Endothelial cell (in vitro differentiated cells): ENCODE measurements around the gene DRAM2. TPM values are rescaled to one million over a fixed set of nuclear protein-coding genes. Genes with fewer than 3 reads are reported as not detected.
A peak's percentile ranks its signal among the peaks of the same experiment; 100 is the strongest.

ENCODE experiments used
- DNase-seq: peaks from one replicate; pipeline ENCODE4 v3.0.0; 2021; ENCODE audit warnings: low spot score
- H3K27ac Mint-ChIP-seq: one replicate; pipeline ENCODE4 v1.8.0; 2021; ENCODE audit warnings: mixed read lengths, inconsistent platforms; ENCODE audit not compliant: unreplicated experiment
- H3K27me3 Mint-ChIP-seq: one replicate; pipeline ENCODE4 v1.8.0; 2021; ENCODE audit warnings: mild to moderate bottlenecking, moderate library complexity, mixed read lengths, inconsistent platforms; ENCODE audit not compliant: unreplicated experiment
- H3K36me3 Mint-ChIP-seq: one replicate; pipeline ENCODE4 v1.8.0; 2021; ENCODE audit warnings: mild to moderate bottlenecking, low read depth, mixed read lengths, inconsistent platforms; ENCODE audit not compliant: unreplicated experiment
- H3K4me1 Mint-ChIP-seq: one replicate; pipeline ENCODE4 v1.8.0; 2021; ENCODE audit warnings: mild to moderate bottlenecking, mixed read lengths, inconsistent platforms; ENCODE audit not compliant: unreplicated experiment
- H3K4me3 Mint-ChIP-seq: one replicate; pipeline ENCODE4 v1.8.0; 2021; ENCODE audit warnings: mild to moderate bottlenecking, mixed read lengths, inconsistent platforms; ENCODE audit not compliant: unreplicated experiment
- H3K9me3 Mint-ChIP-seq: one replicate; pipeline ENCODE4 v1.8.0; 2021; ENCODE audit warnings: mixed read lengths, inconsistent platforms; ENCODE audit not compliant: unreplicated experiment
- total RNA-seq: library from RNA; stranded (reverse); fragmentation: NEBNext Ultra II Directional; extraction: Animal tissue kit (Norgen Biotek cat#: 25700); gene quantifications from one replicate; pipeline ENCODE4 v1.2.1, GENCODE V29; 2021; ENCODE audit not compliant: unreplicated experiment
- TF ChIP-seq, protein P1 (sequence below): fragments of 200-600 bp; sonication (generic); IDR thresholded peaks from one replicate; pipeline ENCODE4 v1.5.0; 2021; ENCODE audit warnings: antibody characterized with exemption; ENCODE audit not compliant: unreplicated experiment

DRAM2 gene
- total RNA-seq, 1 donor from 2014 or later: 79.8 TPM

DNA sequence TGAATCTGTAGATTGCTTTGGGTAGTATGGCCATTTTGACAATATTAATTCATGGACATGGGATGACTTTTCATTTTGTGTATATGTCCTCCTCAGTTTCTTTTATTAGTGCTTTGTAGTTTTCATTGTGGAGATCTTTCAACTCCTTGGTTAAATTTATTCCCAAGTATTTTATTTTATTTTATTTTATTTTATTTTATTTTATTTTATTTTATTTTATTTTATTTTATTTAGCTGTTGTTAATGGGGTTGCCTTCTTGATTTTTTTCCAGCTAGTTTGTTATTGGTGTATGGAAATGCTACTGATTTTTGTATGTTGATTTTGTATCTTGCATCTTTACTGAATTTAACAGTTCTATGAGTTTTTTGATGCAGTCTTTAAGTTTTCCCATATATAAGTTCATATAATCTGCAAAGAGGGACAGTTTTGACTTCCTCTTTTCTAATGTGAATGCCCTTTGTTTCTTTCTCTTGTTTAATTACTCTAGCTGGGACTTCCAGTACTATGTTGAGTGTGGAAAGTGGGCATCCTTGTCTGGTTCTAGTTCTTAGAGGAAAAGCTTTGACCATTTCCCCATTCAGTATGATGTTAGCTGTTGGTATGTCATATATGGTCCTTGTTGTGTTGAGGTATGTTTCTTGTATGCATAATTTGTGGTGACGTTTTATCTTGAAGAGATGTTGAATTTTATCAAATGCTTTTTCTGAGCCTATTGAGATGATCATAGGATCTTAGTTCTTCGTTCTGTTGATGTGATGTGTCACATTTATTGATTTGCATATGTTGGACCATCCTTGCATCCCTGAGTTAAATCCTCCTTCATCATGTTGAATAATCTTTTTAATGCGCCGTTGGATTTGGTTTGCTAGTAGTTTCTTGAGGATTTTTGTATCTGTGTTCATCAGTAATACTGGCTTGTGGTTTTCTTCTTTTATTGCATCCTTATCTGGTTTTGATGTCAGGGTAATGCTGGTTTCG lies 14.4 kb upstream of the DRAM2 start:
- no peaks in the 10 kb centered on the region for H3K27me3 Mint-ChIP-seq
- peaks cover 54% of the 10 kb centered on the region for H3K4me1 Mint-ChIP-seq
- TF ChIP-seq, protein P1, sequence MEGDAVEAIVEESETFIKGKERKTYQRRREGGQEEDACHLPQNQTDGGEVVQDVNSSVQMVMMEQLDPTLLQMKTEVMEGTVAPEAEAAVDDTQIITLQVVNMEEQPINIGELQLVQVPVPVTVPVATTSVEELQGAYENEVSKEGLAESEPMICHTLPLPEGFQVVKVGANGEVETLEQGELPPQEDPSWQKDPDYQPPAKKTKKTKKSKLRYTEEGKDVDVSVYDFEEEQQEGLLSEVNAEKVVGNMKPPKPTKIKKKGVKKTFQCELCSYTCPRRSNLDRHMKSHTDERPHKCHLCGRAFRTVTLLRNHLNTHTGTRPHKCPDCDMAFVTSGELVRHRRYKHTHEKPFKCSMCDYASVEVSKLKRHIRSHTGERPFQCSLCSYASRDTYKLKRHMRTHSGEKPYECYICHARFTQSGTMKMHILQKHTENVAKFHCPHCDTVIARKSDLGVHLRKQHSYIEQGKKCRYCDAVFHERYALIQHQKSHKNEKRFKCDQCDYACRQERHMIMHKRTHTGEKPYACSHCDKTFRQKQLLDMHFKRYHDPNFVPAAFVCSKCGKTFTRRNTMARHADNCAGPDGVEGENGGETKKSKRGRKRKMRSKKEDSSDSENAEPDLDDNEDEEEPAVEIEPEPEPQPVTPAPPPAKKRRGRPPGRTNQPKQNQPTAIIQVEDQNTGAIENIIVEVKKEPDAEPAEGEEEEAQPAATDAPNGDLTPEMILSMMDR: no peak
- H3K9me3 Mint-ChIP-seq: no peaks in the 10 kb centered on the region
- H3K4me3 Mint-ChIP-seq: no peak overlapping the region
- DNase-seq: no peak
- peaks cover 75% of the 10 kb centered on the region for H3K36me3 Mint-ChIP-seq
- peak overlapping the region; percentile 17 for H3K27ac Mint-ChIP-seq

DNA sequence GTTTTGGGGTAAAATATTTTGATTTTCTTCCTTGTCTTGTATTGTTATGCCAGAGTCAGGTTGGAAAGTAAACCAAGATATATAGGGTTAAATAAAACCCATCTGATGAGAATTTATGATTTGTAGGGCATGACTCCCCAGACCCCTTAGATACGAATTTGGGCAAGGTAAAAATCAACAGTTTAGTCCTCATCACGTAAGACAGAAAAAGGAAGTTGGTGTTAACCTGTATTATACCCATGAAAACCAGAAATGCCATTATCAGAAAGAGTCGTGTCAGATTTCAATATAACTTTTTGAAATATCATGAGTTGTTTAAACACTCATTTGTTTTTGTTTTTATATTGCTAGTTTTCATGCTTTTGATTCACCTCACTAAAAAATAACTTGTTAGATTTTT lies 11.9 kb upstream of the DRAM2 start:
- DNase-seq: no peak
- H3K4me1 Mint-ChIP-seq: peaks cover 64% of the 10 kb centered on the region
- H3K36me3 Mint-ChIP-seq: peaks cover 77% of the 10 kb centered on the region
- H3K9me3 Mint-ChIP-seq: no peaks in the 10 kb centered on the region
- peak overlapping the region; percentile 78 for H3K4me3 Mint-ChIP-seq
- no peaks in the 10 kb centered on the region for H3K27me3 Mint-ChIP-seq
- peak overlapping the region; percentile 76 for H3K27ac Mint-ChIP-seq
- TF ChIP-seq, protein P1: no peak

DNA sequence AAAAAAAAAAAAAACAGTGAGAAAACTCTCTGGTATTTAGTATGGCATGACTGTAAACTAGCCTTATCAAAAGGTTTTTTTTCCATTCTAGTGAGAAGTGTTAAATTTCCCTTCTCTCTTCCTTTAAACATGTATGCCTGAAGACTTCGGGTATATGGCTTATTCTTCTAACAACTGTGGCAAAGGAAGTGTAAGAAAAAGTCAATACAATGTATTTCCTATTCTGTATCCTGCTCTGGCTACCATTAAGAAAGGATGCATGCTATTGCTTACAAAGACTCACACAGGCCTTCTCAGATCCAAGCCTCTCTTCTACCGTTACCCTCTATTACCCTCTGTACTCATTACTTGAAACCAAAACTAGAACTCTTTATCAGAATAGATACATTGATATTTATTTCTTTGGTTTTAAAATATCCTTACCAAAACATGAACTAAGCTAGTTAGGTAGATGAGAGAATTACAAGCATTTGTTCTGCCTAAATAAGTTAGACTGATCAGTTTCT lies 8.5 kb upstream of the DRAM2 start:
- Mint-ChIP-seq H3K27me3 (no peaks in the 10 kb centered on the region), H3K36me3 (peaks cover 53% of the 10 kb centered on the region), H3K9me3 (no peaks in the 10 kb centered on the region), H3K27ac (peak overlapping the region; percentile 96), H3K4me3 (peak overlapping the region; percentile 56), H3K4me1 (peaks cover 72% of the 10 kb centered on the region)
- DNase-seq: no peak
- TF ChIP-seq, protein P1: no peak

GRCh38 chr1:111147948-111148347 lies 8.1 kb upstream of the DRAM2 start:
- TF ChIP-seq, protein P1: no peak
- H3K4me3 Mint-ChIP-seq: peak overlapping the region; percentile 21
- peak overlapping the region; percentile 78 for H3K27ac Mint-ChIP-seq
- H3K27me3 Mint-ChIP-seq: peaks cover 2% of the 10 kb centered on the region
- peaks cover 75% of the 10 kb centered on the region for H3K4me1 Mint-ChIP-seq
- H3K9me3 Mint-ChIP-seq: no peaks in the 10 kb centered on the region
- no peak for DNase-seq
- H3K36me3 Mint-ChIP-seq: peaks cover 48% of the 10 kb centered on the region
